NK-92 (cell line): Measurements from ENCODE around the gene AQP11.
"Not testable (repeated sequence)": the region's sequence is repeated elsewhere in the genome, so short reads cannot be mapped to it uniquely, and the experiment has no call there.

Experiments used
- DNase-seq: peaks from one replicate; lab custom pipeline; 2025; ENCODE audit not compliant: unreplicated experiment; lab: John Stamatoyannopoulos, UW

AQP11 gene

DNA sequence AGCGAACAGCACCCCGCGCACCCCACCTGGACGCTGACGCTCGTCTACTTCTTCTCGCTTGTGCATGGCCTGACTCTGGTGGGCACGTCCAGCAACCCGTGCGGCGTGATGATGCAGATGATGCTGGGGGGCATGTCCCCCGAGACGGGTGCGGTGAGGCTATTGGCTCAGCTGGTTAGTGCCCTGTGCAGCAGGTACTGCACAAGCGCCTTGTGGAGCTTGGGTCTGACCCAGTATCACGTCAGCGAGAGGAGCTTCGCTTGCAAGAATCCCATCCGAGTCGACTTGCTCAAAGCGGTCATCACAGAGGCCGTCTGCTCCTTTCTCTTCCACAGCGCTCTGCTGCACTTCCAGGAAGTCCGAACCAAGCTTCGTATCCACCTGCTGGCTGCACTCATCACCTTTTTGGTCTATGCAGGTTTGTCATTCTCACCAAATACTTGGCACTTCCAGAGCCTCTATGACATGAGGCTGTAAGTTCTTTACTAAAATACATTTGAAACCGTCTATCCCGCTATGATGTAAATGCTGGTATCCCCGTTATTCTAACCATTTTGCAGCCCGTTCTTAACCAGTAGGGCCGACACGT lies 535 bp downstream of the AQP11 start:
- DNase-seq = no peak

DNA sequence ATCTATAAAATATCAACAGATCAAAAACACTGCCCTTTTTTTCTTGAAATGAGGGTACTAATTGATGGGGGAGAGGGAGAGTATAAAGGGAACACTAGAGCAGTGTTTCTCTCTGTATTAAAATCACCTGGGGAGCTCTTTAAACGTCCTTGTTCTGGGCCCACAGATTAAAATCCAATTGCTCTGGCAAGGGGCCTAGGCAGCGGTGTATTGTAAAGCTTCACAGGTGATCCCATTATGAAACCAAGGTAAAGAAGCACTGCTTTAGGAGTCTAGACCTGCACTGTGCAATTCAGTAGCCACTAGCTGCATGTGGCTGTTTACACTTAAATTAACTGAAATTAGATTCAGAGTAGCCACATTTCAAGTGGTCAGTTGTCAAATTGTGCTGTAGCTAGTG lies 3.0 kb downstream of the AQP11 start:
- DNase-seq = no peak

DNA sequence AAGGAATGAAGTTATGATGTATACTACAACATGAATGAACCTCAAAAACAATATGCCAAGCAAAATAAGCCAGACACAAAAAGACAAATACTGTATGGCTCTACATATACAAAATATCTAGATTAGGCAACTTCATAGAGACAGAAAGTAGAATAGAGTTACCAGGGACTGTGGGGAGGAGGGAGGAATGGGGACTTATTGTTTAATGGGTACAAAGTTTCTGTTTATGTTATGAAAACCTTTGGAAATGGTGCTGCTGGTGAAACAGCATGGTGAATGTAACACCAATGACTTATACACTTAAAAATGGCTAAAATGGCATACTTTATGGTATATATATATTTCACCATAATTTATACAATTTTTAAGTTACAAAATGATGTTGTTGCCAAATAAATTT lies 4.1 kb downstream of the AQP11 start:
- no peak for DNase-seq

DNA sequence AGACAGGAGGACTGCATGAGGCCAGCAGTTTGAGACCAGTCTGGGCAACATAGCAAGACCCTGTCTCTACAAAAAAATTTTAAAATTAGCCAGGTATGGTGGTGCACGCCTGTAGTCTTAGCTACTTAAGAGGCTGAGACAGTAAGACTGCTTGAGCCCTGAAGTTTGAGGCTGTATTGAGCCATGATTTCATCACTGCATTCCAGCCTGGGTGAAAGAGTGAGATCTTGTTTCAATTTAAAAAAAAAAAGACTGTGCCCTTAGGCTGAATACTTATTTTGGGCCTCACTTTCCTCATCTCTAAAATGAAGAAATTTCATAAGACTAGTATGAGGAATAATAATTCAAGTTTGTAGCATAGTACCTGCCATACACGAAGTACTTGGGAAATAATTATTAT lies 6.9 kb downstream of the AQP11 start:
- DNase-seq = no peak

- no peak for DNase-seq
These were observed 8.4 kb downstream of the AQP11 start for GRCh38 chr11:77598195-77598594.

DNA sequence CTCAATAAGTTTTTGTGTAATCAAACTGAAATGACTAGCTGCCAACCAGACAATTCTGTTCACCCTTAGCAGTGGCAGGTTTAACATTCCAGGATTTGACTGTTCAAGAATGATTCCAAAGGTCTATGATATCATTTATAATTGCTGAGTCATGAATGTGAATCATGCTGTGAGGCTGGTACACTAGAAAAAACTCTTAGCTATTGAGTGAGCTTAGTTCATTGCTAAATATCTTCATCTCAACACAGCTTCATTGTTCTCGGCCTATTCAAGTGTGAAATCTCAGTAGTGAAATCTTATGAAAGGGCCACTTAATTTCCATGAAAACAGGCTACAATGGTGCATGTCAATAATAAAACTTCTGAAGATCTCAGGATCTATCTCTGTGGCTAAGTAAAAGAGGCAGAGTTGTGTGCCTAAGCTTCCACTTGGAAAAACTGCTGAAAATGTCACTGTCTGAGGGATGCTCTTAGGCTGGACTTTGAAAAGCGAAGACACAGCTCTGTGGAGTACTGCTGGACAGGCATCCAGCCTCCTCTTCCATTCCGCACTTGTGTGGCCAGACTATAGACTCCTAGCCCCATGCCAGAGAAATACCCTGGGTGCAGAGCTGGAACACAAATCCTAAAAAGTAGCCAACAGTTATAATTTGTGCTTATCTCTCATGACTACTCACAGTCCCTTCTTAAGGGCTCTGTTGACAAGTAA lies 12.8 kb downstream of the AQP11 start:
- DNase-seq = no peak

DNA sequence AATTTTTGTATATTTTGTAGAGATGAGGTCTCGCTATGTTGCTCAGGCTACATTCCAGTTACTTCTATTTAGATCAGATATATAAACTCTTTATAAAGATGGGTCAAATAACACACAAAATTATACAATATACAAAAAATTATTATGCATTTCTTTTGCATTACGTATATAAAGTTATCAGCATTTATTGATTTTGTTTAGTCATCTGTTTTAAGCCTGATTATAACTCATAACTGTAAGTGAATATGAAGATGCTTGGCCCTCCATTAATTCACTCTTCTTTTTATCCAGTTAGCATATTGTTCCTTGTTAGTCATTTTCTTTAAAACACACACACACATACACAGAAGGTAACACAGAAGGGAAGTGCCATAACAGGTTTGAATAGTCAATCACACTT lies 14.5 kb downstream of the AQP11 start:
- DNase-seq = no peak

- DNase-seq = no peak
These were observed 19.5 kb downstream of the AQP11 start for GRCh38 chr11:77609234-77609633.

GRCh38 chr11:77611921-77612320 lies 22.2 kb downstream of the AQP11 start:
- no peak for DNase-seq

GRCh38 chr11:77617892-77618291 lies 28.1 kb downstream of the AQP11 start:
- DNase-seq = no peak

DNA sequence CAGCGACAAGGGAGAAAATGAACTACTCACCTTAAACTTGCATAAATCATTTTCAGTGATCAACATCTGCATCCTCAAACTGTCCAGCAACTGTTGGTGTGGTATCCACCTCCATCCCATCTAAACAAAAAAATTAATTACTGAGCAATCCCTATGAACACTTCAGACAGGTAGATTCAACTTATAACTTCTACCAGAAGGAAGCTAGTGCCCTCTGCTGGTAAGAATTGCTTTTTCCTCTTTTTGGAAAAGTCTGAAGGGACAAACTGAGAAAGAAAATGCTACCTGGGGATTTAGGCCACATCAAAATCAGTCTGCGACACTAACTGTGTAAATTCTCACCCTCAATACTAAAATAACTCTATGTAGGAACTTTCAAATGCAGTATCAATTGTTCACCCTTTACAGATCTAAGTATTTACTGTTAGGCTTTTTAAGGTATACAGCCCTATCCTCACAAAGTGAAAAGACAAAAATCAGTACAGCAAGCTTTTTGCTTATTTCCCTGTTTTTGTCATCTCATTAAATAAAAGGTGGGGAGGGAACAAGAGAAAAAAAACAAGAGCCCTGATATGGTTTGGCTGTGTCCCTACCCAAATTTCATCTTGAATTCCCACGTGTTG lies 29.9 kb downstream of the AQP11 start:
- DNase-seq = no peak

- no peak for DNase-seq
These were observed 40.5 kb downstream of the AQP11 start for GRCh38 chr11:77630157-77630710.

- DNase-seq = not testable (repeated sequence)
These were observed 44.2 kb downstream of the AQP11 start for GRCh38 chr11:77633926-77634325.

GRCh38 chr11:77636731-77637344 lies 47.1 kb downstream of the AQP11 start:
- DNase-seq = no peak

- DNase-seq = no peak
These were observed 47.8 kb downstream of the AQP11 start, which contains the start of gene CLNS1A for GRCh38 chr11:77637345-77638165. Gene CLNS1A, minus strand, starts transcription at chr11:77637794. Its CDS starts 80 bp downstream, at chr11:77637714.

DNA sequence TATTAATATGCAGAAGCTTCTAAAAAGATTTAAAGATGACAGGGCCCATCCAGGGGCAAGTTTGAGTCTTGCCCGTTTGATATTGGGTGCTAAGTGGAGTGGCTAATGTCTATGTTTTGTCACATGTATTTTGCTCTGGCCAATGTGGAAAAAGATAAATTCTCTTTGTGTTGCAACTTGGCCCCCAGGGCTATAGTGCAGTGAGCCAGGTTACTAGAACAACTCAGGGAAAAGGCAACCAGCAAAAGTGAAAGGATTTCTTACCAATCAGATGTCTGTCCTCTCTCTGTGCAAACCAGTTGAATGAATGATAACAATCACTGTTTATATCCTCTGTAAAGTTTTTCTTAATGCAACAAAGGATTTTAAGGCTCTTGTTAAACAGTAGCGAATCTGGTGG lies 52.5 kb downstream of the AQP11 start:
- no peak for DNase-seq

- no peak for DNase-seq
These were observed 55.1 kb downstream of the AQP11 start for GRCh38 chr11:77644887-77645286.

DNA sequence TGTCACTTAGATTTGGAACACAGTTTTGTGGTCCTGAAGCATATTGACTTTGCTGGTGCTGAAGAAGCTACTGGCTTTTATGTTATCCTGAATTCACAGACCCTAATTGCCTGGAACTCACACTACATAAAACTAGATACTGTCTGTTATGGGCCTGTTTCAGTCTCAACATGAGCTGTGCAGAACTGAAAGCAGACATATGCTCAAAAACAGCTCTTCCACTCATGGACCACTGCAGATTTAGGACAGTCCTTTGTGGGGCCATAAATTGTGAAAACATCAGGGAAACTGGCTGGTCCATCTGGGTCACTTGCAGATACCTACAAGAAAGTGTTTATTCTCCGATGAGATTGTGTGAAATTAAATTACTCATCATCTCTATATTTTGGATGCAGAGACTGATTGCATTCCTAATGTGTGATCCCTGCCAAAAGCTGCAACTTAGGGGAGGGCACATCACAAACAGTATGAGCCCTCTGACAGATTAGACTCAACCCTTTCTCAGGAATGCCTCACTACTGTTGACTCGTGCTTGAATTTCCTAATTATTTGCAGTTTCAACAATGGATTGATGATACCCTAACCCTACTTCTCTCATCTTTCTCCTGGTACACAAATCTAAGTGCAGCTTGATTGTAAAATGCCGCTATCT lies 58.0 kb downstream of the AQP11 start:
- DNase-seq = no peak

GRCh38 chr11:77650123-77650522 lies 60.4 kb downstream of the AQP11 start:
- DNase-seq = no peak

GRCh38 chr11:77654770-77655434 lies 65.1 kb downstream of the AQP11 start:
- DNase-seq = no peak
